SK-N-SH treated with all-trans-retinoic acid at 6 μM for 48 hours (cell line): ENCODE data around the gene GPC3.

ENCODE experiments used
- ATAC-seq: fragments of 200-7000 bp; cut with Tn5 transposase; 3 replicates; pipeline ENCODE4 v1.9.1; 2020; ENCODE audit warnings: mild to moderate bottlenecking, moderate library complexity
- ARNTL ChIP-seq: fragments of 450-650 bp; formaldehyde crosslinking; IDR thresholded peaks from 2 replicates; pipeline ENCODE4 v1.5.0; 2020; ENCODE audit warnings: low read depth, mild to moderate bottlenecking, moderate library complexity, borderline replicate concordance
- BACH2 ChIP-seq: fragments of 250-450 bp; sonication (Bioruptor Pico); IDR thresholded peaks from 2 replicates; pipeline ENCODE4 v1.9.0; 2021; ENCODE audit warnings: mild to moderate bottlenecking, borderline replicate concordance
- CSDC2 ChIP-seq: fragments of 250-450 bp; sonication (Bioruptor Pico); IDR thresholded peaks from 2 replicates; pipeline ENCODE4 v1.5.0; 2020; ENCODE audit warnings: mild to moderate bottlenecking, moderate library complexity
- ESRRG ChIP-seq: fragments of 250-450 bp; sonication (Bioruptor Pico); IDR thresholded peaks from 2 replicates; pipeline ENCODE4 v1.6.1; 2021; ENCODE audit warnings: mild to moderate bottlenecking
- GLIS3 ChIP-seq: fragments of 250-450 bp; sonication (Bioruptor Pico); IDR thresholded peaks from 2 replicates; pipeline ENCODE4 v1.5.0; 2020; ENCODE audit warnings: mild to moderate bottlenecking, moderate library complexity
- ISL1 ChIP-seq: fragments of 250-450 bp; sonication (Bioruptor Pico); IDR thresholded peaks from 2 replicates; pipeline ENCODE4 v2.1.2; 2022; ENCODE audit warnings: mild to moderate bottlenecking, moderate library complexity
- PPARA ChIP-seq: fragments of 250-450 bp; sonication (Bioruptor Pico); IDR thresholded peaks from 2 replicates; pipeline ENCODE4 v1.5.0; 2020; ENCODE audit warnings: mild to moderate bottlenecking, borderline replicate concordance
- RARB ChIP-seq: fragments of 250-450 bp; sonication (Bioruptor Pico); IDR thresholded peaks from 2 replicates; pipeline ENCODE4 v1.8.0; 2021; ENCODE audit warnings: mild to moderate bottlenecking, moderate library complexity
- SNAI2 ChIP-seq: fragments of 250-450 bp; sonication (Bioruptor Pico); IDR thresholded peaks from 2 replicates; pipeline ENCODE4 v1.5.0; 2020; ENCODE audit warnings: mild to moderate bottlenecking, moderate library complexity
- TCF4 ChIP-seq: fragments of 250-450 bp; sonication (Bioruptor Pico); IDR thresholded peaks from 2 replicates; pipeline ENCODE4 v1.8.0; 2021; ENCODE audit warnings: mild to moderate bottlenecking, moderate library complexity, borderline replicate concordance
- TOX ChIP-seq: fragments of 250-450 bp; sonication (Bioruptor Pico); IDR thresholded peaks from 2 replicates; pipeline ENCODE4 v1.8.0; 2021; ENCODE audit warnings: mild to moderate bottlenecking, moderate library complexity, borderline replicate concordance
- ZC3H10 ChIP-seq: fragments of 250-450 bp; sonication (Bioruptor Pico); IDR thresholded peaks from 2 replicates; pipeline ENCODE4 v1.5.1; 2021; ENCODE audit warnings: mild to moderate bottlenecking, moderate library complexity
- ZFP3 ChIP-seq: fragments of 250-450 bp; sonication (Bioruptor Pico); IDR thresholded peaks from 2 replicates; pipeline ENCODE4 v1.5.0; 2020; ENCODE audit warnings: mild to moderate bottlenecking, moderate library complexity
- ZNF8 ChIP-seq: fragments of 450-650 bp; formaldehyde crosslinking; IDR thresholded peaks from 2 replicates; pipeline ENCODE4 v1.5.0; 2020; ENCODE audit warnings: mild to moderate bottlenecking, moderate library complexity
- TF ChIP-seq, protein P1 (sequence below): fragments of 250-450 bp; sonication (Bioruptor Pico); IDR thresholded peaks from 2 replicates; pipeline ENCODE4 v1.8.0; 2021; ENCODE audit warnings: low read depth, mild to moderate bottlenecking, moderate library complexity, borderline replicate concordance
- TF ChIP-seq, protein P2 (sequence below): fragments of 250-450 bp; sonication (Bioruptor Pico); IDR thresholded peaks from 2 replicates; pipeline ENCODE4 v1.5.1; 2020; ENCODE audit warnings: low read depth, mild to moderate bottlenecking, moderate library complexity
- TF ChIP-seq, protein P3 (sequence below): fragments of 250-450 bp; sonication (Bioruptor Pico); IDR thresholded peaks from 2 replicates; pipeline ENCODE4 v1.5.0; 2020; ENCODE audit warnings: mild to moderate bottlenecking, moderate library complexity
- TF ChIP-seq, protein P4 (sequence below): fragments of 250-450 bp; sonication (Bioruptor Pico); IDR thresholded peaks from 2 replicates; pipeline ENCODE4 v1.8.0; 2020; ENCODE audit warnings: mild to moderate bottlenecking, moderate library complexity, borderline replicate concordance

GPC3 gene

DNA sequence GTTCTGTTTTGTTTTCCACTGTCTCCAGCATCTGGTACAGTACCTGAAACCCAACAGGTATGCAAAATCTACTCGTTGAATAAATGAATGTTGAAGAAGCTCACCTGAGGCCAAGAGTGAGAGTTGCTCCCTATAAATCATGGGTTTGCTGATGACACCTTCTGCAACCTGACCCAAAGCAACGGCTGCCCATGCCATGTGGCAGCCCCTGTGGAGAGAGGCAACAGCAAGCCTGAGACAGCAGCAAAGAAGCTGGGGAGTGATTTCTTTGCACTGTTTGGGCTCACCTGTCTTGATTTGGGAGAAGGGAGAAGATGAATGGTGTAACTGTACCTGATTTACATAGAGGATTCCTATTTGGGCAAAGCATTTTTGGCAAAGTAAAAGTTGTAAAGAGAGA lies 450.3 kb downstream of the GPC3 start:
- no peak for ATAC-seq
- TF ChIP-seq ZFP3 = no peak
- no peak for TF ChIP-seq ZC3H10 (CRISPR knock-in tag)
- TF ChIP-seq, protein P1, sequence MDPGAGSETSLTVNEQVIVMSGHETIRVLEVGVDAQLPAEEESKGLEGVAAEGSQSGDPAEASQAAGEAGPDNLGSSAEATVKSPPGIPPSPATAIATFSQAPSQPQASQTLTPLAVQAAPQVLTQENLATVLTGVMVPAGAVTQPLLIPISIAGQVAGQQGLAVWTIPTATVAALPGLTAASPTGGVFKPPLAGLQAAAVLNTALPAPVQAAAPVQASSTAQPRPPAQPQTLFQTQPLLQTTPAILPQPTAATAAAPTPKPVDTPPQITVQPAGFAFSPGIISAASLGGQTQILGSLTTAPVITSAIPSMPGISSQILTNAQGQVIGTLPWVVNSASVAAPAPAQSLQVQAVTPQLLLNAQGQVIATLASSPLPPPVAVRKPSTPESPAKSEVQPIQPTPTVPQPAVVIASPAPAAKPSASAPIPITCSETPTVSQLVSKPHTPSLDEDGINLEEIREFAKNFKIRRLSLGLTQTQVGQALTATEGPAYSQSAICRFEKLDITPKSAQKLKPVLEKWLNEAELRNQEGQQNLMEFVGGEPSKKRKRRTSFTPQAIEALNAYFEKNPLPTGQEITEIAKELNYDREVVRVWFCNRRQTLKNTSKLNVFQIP = no peak
- TF ChIP-seq, all 23 proteins: peak for 0

DNA sequence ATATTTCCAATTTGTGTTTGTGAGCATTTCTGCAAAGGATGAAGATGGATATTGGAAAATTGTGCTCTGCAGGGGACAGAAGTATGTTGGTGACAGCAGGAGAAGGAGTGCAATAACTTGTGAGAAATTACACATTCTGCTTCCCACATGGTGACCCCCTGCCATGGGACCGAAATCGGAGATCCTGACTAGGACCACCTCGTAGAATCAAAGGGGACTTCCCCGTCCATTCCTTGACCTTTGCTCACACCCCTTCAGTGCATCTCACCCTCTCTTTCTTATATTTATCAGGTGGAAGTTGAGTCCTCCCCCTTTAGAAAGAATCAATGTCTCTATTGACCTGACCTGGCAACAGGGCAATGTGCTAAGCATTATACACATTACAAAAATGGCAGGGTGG lies 451.2 kb downstream of the GPC3 start:
- no peak for TF ChIP-seq BACH2 (CRISPR knock-in tag)
- TF ChIP-seq RARB (CRISPR knock-in tag) = no peak
- TF ChIP-seq, protein P2, sequence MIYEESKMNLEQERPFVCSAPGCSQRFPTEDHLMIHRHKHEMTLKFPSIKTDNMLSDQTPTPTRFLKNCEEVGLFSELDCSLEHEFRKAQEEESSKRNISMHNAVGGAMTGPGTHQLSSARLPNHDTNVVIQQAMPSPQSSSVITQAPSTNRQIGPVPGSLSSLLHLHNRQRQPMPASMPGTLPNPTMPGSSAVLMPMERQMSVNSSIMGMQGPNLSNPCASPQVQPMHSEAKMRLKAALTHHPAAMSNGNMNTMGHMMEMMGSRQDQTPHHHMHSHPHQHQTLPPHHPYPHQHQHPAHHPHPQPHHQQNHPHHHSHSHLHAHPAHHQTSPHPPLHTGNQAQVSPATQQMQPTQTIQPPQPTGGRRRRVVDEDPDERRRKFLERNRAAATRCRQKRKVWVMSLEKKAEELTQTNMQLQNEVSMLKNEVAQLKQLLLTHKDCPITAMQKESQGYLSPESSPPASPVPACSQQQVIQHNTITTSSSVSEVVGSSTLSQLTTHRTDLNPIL (CRISPR knock-in tag) = no peak
- no peak for ATAC-seq

DNA sequence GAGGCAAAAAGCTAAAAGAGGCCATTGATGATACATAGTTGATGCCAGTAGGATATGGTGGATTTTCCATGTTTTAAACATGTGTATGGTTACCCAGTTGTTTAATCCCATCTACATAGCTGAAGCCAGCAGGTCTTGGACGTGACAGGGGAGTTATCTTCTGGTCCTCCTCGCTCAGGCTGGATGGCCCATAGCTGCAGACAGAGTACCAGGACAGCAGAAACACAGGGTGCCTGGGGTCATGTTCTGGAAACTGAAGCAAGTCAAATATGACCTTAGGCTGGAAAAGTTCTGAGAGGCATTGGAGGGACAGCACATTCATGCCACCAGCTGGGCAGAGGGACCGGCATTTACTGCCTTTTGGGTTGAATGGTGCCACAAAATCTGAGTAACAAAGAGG lies 452.1 kb downstream of the GPC3 start:
- TF ChIP-seq, protein P2 (CRISPR knock-in tag) = no peak
- ATAC-seq = no peak

DNA sequence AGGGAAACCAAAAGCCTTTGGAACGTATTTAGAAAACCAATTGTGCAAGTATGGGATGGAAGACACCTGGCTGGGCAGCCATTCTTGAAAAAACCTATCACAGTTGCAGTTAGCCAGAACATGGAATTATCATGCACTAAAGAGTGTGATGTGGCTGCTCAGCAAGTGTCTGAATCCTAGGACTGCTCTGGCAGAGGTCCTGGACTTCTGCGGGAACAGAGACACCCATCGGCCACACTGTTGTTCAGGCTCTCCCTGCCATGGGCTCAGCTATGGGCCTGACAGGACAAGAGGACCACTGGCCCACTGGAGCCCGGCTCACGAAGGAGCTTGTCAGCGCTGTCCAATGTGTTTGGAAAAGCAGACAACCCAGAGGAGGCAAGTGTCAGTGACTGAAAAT lies 454.4 kb downstream of the GPC3 start:
- TF ChIP-seq TOX (CRISPR knock-in tag) (no peak), SNAI2 (CRISPR knock-in tag) (no peak), GLIS3 (no peak), TCF4 (CRISPR knock-in tag) (no peak), ZNF8 (CRISPR knock-in tag) (no peak), ARNTL (no peak), ESRRG (CRISPR knock-in tag) (no peak), ISL1 (CRISPR knock-in tag) (no peak), CSDC2 (CRISPR knock-in tag) (no peak), ZFP3 (no peak), ZC3H10 (CRISPR knock-in tag) (no peak), RARB (CRISPR knock-in tag) (no peak), BACH2 (CRISPR knock-in tag) (no peak), PPARA (CRISPR knock-in tag) (no peak)
- TF ChIP-seq, protein P3, sequence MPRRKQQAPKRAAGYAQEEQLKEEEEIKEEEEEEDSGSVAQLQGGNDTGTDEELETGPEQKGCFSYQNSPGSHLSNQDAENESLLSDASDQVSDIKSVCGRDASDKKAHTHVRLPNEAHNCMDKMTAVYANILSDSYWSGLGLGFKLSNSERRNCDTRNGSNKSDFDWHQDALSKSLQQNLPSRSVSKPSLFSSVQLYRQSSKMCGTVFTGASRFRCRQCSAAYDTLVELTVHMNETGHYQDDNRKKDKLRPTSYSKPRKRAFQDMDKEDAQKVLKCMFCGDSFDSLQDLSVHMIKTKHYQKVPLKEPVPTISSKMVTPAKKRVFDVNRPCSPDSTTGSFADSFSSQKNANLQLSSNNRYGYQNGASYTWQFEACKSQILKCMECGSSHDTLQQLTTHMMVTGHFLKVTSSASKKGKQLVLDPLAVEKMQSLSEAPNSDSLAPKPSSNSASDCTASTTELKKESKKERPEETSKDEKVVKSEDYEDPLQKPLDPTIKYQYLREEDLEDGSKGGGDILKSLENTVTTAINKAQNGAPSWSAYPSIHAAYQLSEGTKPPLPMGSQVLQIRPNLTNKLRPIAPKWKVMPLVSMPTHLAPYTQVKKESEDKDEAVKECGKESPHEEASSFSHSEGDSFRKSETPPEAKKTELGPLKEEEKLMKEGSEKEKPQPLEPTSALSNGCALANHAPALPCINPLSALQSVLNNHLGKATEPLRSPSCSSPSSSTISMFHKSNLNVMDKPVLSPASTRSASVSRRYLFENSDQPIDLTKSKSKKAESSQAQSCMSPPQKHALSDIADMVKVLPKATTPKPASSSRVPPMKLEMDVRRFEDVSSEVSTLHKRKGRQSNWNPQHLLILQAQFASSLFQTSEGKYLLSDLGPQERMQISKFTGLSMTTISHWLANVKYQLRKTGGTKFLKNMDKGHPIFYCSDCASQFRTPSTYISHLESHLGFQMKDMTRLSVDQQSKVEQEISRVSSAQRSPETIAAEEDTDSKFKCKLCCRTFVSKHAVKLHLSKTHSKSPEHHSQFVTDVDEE (CRISPR knock-in tag) = no peak
- TF ChIP-seq, protein P1 = no peak
- TF ChIP-seq, protein P4, sequence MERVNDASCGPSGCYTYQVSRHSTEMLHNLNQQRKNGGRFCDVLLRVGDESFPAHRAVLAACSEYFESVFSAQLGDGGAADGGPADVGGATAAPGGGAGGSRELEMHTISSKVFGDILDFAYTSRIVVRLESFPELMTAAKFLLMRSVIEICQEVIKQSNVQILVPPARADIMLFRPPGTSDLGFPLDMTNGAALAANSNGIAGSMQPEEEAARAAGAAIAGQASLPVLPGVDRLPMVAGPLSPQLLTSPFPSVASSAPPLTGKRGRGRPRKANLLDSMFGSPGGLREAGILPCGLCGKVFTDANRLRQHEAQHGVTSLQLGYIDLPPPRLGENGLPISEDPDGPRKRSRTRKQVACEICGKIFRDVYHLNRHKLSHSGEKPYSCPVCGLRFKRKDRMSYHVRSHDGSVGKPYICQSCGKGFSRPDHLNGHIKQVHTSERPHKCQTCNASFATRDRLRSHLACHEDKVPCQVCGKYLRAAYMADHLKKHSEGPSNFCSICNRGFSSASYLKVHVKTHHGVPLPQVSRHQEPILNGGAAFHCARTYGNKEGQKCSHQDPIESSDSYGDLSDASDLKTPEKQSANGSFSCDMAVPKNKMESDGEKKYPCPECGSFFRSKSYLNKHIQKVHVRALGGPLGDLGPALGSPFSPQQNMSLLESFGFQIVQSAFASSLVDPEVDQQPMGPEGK (CRISPR knock-in tag) = no peak
- no peak for ATAC-seq
